GM12878 (cell line): Measurements from ENCODE around the gene ZNF394. TPM values are rescaled to one million over a fixed set of nuclear protein-coding genes. Genes with fewer than 3 reads are reported as not detected.

Experiments used
- ATAC-seq: fragments of 200-7000 bp; cut with Tn5 transposase; 3 replicates; pipeline ENCODE4 v1.9.1; 2020; ENCODE audit warnings: mild to moderate bottlenecking, moderate library complexity
- BruUV-seq: library from RNA; stranded (reverse); fragments of 400-500 nt; replicated peaks from 2 replicates; lab custom pipeline; 2021; lab: Mats Ljungman, UMichigan
- CTCF ChIA-PET: fragments of 300-600 bp; sonication (Branson Sonifier 250); formaldehyde crosslinking; extraction: SDS; loops from one replicate; lab custom pipeline; 2021; ENCODE audit warnings: inconsistent platforms; lab: Yijun Ruan, JAX
- POLR2A ChIA-PET: fragments of 350-600 bp; formaldehyde crosslinking; extraction: SDS; loops from one replicate; lab custom pipeline; 2021; ENCODE audit warnings: inconsistent platforms; lab: Charles Lee
- RAD21 ChIA-PET: fragments of 300-600 bp; sonication (Branson Sonifier 250); formaldehyde crosslinking; loops from one replicate; lab custom pipeline; 2023; ENCODE audit warnings: antibody characterized with exemption; ENCODE audit not compliant: unreplicated experiment; lab: Charles Lee
- SMC1A ChIA-PET: fragments of 300-600 bp; sonication (Branson Sonifier 250); formaldehyde crosslinking; loops from one replicate; lab custom pipeline; 2023; ENCODE audit not compliant: unreplicated experiment, uncharacterized antibody; lab: Charles Lee
- DNase-seq: peaks from one replicate; pipeline ENCODE4 v3.0.0-alpha.2; 2011; ENCODE audit warnings: low read depth, low spot score
- FAIRE-seq: peaks from 3 replicates; lab custom pipeline; 2011; peaks lifted over from hg19 to GRCh38; lab: Jason Lieb, UNC
- H2AFZ ChIP-seq: 2 replicates; pipeline ENCODE4 v1.6.0; 2011; ENCODE audit warnings: low read depth, low read length, control low read depth; ENCODE audit not compliant: control insufficient read depth
- H3K27ac ChIP-seq: 2 replicates; pipeline ENCODE4 v1.5.1; 2011; ENCODE audit warnings: control low read depth; ENCODE audit not compliant: control insufficient read depth, insufficient read depth
- H3K27me3 ChIP-seq, 2 experiments: replicated peaks in 1 of 2; 2 replicates each; pipeline versions ENCODE4 v1.6.0 to v1.6.1; 2011; ENCODE audit warnings: low read length in 1 of 2; ENCODE audit not compliant: control insufficient read depth in 2 of 2, insufficient read depth in 2 of 2
- H3K36me3 ChIP-seq, 2 experiments: 2 replicates each; pipeline ENCODE4 v1.5.1; 2011; ENCODE audit warnings: low read length in 1 of 2; ENCODE audit not compliant: control insufficient read depth in 2 of 2, insufficient read depth in 2 of 2
- H3K4me1 ChIP-seq: 2 replicates; pipeline ENCODE4 v1.6.1; 2011; ENCODE audit warnings: mild to moderate bottlenecking, low read length, moderate library complexity, mixed read lengths; ENCODE audit not compliant: control insufficient read depth, insufficient read depth
- H3K4me2 ChIP-seq: 2 replicates; pipeline ENCODE4 v1.6.0; 2011; ENCODE audit warnings: control low read depth; ENCODE audit not compliant: control insufficient read depth, insufficient read depth
- H3K4me3 ChIP-seq: fragments of 200-600 bp; sonication (generic); 2 replicates; pipeline ENCODE4 v1.5.1; 2016
- H3K79me2 ChIP-seq: 2 replicates; pipeline ENCODE4 v1.6.0; 2011; ENCODE audit warnings: low read length; ENCODE audit not compliant: control insufficient read depth, insufficient read depth
- H3K9ac ChIP-seq: 2 replicates; pipeline ENCODE4 v1.8.0; 2011; ENCODE audit warnings: low read length, control low read depth, mixed read lengths; ENCODE audit not compliant: control insufficient read depth, insufficient read depth
- H3K9me3 ChIP-seq: replicated peaks from 3 replicates; pipeline ENCODE4 v1.5.1; 2011; ENCODE audit warnings: mild to moderate bottlenecking, low read length; ENCODE audit not compliant: control insufficient read depth, insufficient read depth
- H4K20me1 ChIP-seq: 2 replicates; pipeline ENCODE4 v1.6.0; 2011; ENCODE audit not compliant: control insufficient read depth, insufficient read depth
- CTCF ChIP-seq, 3 experiments: IDR thresholded peaks in 2 of 3; conservative IDR thresholded peaks in 1 of 3; 2 replicates each; pipeline ENCODE4 v1.5.1; 2011; ENCODE audit warnings: low read depth in 3 of 3, low read length in 3 of 3, mild to moderate bottlenecking in 3 of 3, control low read depth in 2 of 3, moderate library complexity in 2 of 3, inconsistent platforms in 1 of 3, mixed read lengths in 1 of 3; ENCODE audit not compliant: control insufficient read depth in 2 of 3, insufficient read depth in 1 of 3; ENCODE audit errors: extremely low read depth in 1 of 3
- POLR2A ChIP-seq: IDR thresholded peaks from 2 replicates; pipeline ENCODE4 v1.6.1; 2011; ENCODE audit warnings: low read depth, mild to moderate bottlenecking, low read length
- SRF ChIP-seq, 2 experiments: IDR thresholded peaks; 2 replicates each; pipeline ENCODE4 v1.6.1; 2011; ENCODE audit warnings: low read depth in 2 of 2, low read length in 2 of 2, mild to moderate bottlenecking in 1 of 2, moderate library complexity in 1 of 2
- TCF3 ChIP-seq: IDR thresholded peaks from 2 replicates; pipeline ENCODE4 v1.6.1; 2012; ENCODE audit warnings: low read depth, mild to moderate bottlenecking, low read length, borderline replicate concordance; ENCODE audit not compliant: insufficient read depth
- WGBS: methylation state at CpG from one replicate; pipeline ENCODE4 v1.1.6; 2016; ENCODE audit warnings: low lambda C conversion rate; ENCODE audit not compliant: insufficient replicate concordance, insufficient coverage; ENCODE audit errors: missing lambda C conversion rate; 5-methylcytosine and 5-hydroxymethylcytosine counted together
- in situ Hi-C: fragments of 300-500 bp; cut with MboI; formaldehyde crosslinking; loops from 9 replicates; pipeline ENCODE4 v1.14.3; 2018; ENCODE audit warnings: mixed read lengths
- intact Hi-C: fragments of 100-400 bp; cut with micrococcal nuclease; formaldehyde crosslinking; loops from one replicate; pipeline ENCODE4 v1.14.2; 2022; ENCODE audit not compliant: unreplicated experiment
- polyA plus RNA-seq, 11 experiments: library from polyadenylated mRNA; depleted of rRNA in 4 of 11; unstranded in 6 of 11; stranded (reverse) in 5 of 11; fragments of >200 nt; fragmentation: Nextera tagmentation in 4 of 11; fragmentation: Illumina TruSeq in 1 of 11; extraction: Ambion mirVana in 4 of 11; extraction: Trizol in 1 of 11; gene quantifications; 1 replicate in 1 of 11; 2 replicates in 10 of 11; pipeline versions ENCODE4 v1.2.1 to v1.2.3, GENCODE V29; 2011 to 2016; ENCODE audit warnings: inconsistent platforms in 2 of 11, missing spikeins in 2 of 11, low read depth in 1 of 11
- total RNA-seq, 4 experiments: library from RNA; depleted of rRNA in 3 of 4; stranded (reverse); fragments of >200 nt in 3 of 4; fragmentation: Illumina TruSeq in 1 of 4; extraction: Trizol in 1 of 4; gene quantifications; 2 replicates each; pipeline versions ENCODE4 v1.2.1 to v1.2.3, GENCODE V29; 2013 to 2021

Gene ZNF394
- total and polyA plus RNA-seq, 10 of the 15 experiments (the other 5 are each of a cell fraction or from before 2014, with no cell fraction given) = 2.5 to 26.8 (median 22.7) TPM

GRCh38 chr7:99461221-99461620, 38.9 kb downstream of the ZNF394 start:
- H3K4me3 ChIP-seq = no peak overlapping the region
- no peaks in the 10 kb centered on the region for H3K9me3 ChIP-seq
- H3K79me2 ChIP-seq = peaks cover 54% of the 10 kb centered on the region
- POLR2A ChIA-PET = no interaction called here
- no TSS peak for BruUV-seq
- TF ChIP-seq TCF3 (no peak), CTCF (IDR thresholded peaks at IDR 0.05 in 2 of 3, conservative IDR thresholded peaks at IDR 0.05 in 1 of 3; ENCODE audit: control insufficient read depth in 2 of 3, extremely low read depth in 1 of 3, insufficient read depth in 1 of 3, low read depth in 3 of 3, low read length in 3 of 3) (0 out of 6 replicates have a peak, but pooled peaks of 1 of the 3 experiments have one; percentile 0)
- no peak for FAIRE-seq
- H4K20me1 ChIP-seq = no peaks in the 10 kb centered on the region
- RAD21 ChIA-PET = no interaction called here
- CTCF ChIA-PET = no interaction called here
- peaks cover 1% of the 10 kb centered on the region; the same call in 1 of the 2 replicates for H3K4me1 ChIP-seq
- SMC1A ChIA-PET = no interaction called here
- H3K9ac ChIP-seq = no peak overlapping the region
- H3K27me3 ChIP-seq = no peaks in the 10 kb centered on the region
- no peak overlapping the region for H3K27ac ChIP-seq
- in situ Hi-C loops = no loop called here
- no peak for ATAC-seq
- peaks cover 19 to 24% of the 10 kb centered on the region in 2 experiments for H3K36me3 ChIP-seq
- H3K4me2 ChIP-seq = no peak overlapping the region
- 50% methylated on average over 2 of the region's 2 CpGs for WGBS
- no peak overlapping the region for H2AFZ ChIP-seq
- intact Hi-C loops = loop anchor here (10.0 kb wide), 1 partner anchor 154 kb away; the partner anchor contains the start of gene ZSCAN25
- no peak for DNase-seq

DNA sequence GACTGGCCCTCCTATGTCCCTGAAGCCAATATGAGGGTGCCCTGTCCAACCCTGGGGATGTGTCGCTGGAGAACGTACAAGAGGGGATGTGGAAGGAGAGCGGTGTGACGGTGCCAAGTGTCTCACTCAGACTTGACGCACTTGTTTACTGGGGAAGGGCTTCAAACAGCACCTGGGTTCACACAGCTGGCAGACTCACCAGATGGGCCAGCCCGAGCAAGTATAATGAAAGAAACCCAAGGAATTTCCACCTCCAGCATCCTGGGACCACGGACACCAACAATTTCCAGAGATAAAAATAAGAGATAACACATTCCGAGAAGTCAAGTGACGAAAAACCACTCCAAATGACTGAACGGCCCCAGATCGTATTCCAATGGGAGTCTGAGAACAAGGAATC, 39.4 kb downstream of the ZNF394 start:
- no peak overlapping the region for H3K4me3 ChIP-seq
- WGBS = 96% methylated on average over 11 of the region's 11 CpGs
- ChIA-PET POLR2A (no interaction called here), CTCF (interaction anchor here (0.7 kb wide), 1 partner anchor 8 kb away, joined by 3 read pairs; no protein-coding TSS in a partner anchor), RAD21 (no interaction called here), SMC1A (no interaction called here)
- H3K4me2 ChIP-seq = no peak overlapping the region; the same call in 1 of the 2 replicates
- no peak overlapping the region for H3K27ac ChIP-seq
- H3K36me3 ChIP-seq = peaks cover 25% of the 10 kb centered on the region in 2 experiments
- no peaks in the 10 kb centered on the region for H4K20me1 ChIP-seq
- H2AFZ ChIP-seq = no peak overlapping the region
- H3K9me3 ChIP-seq = no peaks in the 10 kb centered on the region
- no peaks in the 10 kb centered on the region for H3K4me1 ChIP-seq
- FAIRE-seq (no peak), DNase-seq (no peak), ATAC-seq (no peak)
- peaks cover 49% of the 10 kb centered on the region for H3K79me2 ChIP-seq
- intact Hi-C loops (loop anchor here (10.0 kb wide), 1 partner anchor 154 kb away; the partner anchor contains the start of gene ZSCAN25), in situ Hi-C loops (no loop called here)
- peak; percentile 49; the same call in 1 of the 2 replicates for TF ChIP-seq POLR2A
- no peak for TF ChIP-seq SRF (IDR thresholded peaks at IDR 0.05; ENCODE audit: low read depth in 2 of 2, low read length in 2 of 2)
- H3K9ac ChIP-seq = no peak overlapping the region
- BruUV-seq = no TSS peak
- no peaks in the 10 kb centered on the region for H3K27me3 ChIP-seq
